GM12865 (cell line): ENCODE measurements around the gene EFR3B.

Experiments used
- DNase-seq: peaks from one replicate; pipeline ENCODE4 v3.0.0; 2010; ENCODE audit warnings: low read depth
- H3K4me3 ChIP-seq: 2 replicates; pipeline ENCODE4 v1.5.1; 2011; ENCODE audit warnings: mild to moderate bottlenecking, low read depth, low read length, control low read depth
- TF ChIP-seq, protein P1 (sequence below): IDR thresholded peaks from 2 replicates; pipeline ENCODE4 v1.5.1; 2011; ENCODE audit warnings: low read length, control low read depth, low read depth, inconsistent platforms; ENCODE audit not compliant: insufficient read depth; ENCODE audit errors: missing control alignments

The EFR3B gene

DNA sequence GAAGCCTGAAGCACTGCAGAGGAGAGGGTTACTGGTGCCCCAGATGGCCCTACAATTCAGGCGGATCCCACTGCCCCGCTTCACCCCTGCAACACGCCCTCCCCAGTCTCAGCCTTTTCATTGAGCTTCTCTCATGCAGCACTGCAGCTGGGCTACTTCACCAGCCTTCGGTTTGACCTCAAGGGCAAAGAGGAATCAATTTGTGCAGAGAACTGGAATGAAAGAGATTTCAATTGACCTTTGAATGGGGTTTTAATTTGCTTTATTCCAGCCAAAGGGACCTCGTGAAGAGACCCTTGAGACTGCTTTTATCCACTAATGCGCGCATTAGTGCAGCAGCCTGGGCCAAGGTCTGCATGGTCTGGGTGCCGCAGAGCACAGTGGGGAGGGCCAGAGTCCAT, 135.3 kb downstream of the EFR3B start:
- TF ChIP-seq, protein P1, sequence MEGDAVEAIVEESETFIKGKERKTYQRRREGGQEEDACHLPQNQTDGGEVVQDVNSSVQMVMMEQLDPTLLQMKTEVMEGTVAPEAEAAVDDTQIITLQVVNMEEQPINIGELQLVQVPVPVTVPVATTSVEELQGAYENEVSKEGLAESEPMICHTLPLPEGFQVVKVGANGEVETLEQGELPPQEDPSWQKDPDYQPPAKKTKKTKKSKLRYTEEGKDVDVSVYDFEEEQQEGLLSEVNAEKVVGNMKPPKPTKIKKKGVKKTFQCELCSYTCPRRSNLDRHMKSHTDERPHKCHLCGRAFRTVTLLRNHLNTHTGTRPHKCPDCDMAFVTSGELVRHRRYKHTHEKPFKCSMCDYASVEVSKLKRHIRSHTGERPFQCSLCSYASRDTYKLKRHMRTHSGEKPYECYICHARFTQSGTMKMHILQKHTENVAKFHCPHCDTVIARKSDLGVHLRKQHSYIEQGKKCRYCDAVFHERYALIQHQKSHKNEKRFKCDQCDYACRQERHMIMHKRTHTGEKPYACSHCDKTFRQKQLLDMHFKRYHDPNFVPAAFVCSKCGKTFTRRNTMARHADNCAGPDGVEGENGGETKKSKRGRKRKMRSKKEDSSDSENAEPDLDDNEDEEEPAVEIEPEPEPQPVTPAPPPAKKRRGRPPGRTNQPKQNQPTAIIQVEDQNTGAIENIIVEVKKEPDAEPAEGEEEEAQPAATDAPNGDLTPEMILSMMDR, result no peak
- H3K4me3 ChIP-seq, result no peak overlapping the region
- DNase-seq, result no peak

DNA sequence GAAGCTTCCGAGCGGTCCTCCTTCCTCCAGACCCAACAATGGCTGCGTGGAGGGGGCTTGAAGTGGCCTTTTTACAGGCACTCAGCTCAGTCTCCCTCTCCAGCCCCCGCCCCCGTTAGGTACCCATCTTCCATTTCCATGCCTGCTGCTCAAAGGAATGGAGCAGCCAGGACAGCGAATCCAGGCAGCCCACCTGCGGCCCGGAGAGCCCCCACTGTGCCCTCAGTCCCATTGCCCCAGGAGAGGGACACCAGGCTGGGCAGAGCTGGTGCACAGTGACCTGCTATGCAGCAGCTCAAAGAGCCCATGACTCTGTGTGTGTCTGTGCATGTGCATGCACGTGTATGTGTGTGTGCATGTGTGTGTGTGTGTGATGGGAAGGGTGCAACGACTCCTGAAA, 137.1 kb downstream of the EFR3B start:
- TF ChIP-seq, protein P1, result no peak
- H3K4me3 ChIP-seq, result no peak overlapping the region
- DNase-seq, result no peak

DNA sequence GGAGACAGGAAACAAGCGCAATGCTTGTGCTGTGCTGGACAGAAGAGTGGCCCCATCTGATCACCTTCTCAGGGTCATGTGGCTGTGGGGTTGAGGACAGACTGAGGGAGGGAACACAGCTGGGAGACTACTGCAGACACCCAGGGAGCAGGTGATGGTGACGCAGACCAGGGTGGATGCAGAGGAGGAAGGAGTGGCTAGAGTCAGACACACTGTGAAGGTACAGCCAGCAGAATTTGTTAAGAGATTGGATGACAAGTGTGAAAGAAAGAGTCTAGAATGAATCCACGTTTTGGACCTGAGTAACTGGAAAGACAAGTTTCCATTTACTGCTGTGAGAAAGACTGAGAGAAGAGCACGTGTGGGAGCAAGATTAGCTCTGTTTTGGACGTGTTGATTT, 142.4 kb downstream of the EFR3B start:
- H3K4me3 ChIP-seq, result no peak overlapping the region
- no peak for DNase-seq
- TF ChIP-seq, protein P1, result no peak

DNA sequence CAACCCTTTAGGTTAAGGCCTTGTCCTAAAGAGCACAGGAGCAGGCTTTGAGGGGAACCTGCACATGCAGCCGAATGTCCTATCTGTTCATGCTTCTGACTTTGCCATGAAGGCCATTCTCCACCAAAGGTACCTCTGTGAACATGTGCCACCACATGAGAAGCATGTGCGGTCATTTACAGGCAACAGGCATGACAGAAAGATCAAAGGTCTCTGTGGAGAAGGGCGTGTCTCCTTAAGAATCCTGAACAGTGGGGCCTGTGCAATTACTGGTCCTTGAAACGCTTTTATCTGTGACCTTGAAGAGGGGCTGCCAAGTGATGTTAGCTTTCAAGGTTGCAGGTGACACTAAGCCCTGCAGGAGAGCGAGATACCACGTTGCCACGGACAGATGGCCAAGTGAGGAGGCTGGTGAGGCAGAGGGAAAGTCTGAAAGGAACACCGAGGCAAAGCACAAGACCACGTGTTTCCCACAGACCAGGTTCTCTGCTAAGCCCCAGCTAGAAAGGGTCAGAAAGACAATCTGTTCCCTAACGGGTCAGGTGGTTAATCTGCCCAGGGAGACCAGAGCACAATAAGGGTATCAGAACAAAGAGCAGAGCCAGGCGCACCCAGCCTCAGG, 146.0 kb downstream of the EFR3B start:
- TF ChIP-seq, protein P1, result no peak
- no peak overlapping the region for H3K4me3 ChIP-seq
- DNase-seq, result no peak

DNA sequence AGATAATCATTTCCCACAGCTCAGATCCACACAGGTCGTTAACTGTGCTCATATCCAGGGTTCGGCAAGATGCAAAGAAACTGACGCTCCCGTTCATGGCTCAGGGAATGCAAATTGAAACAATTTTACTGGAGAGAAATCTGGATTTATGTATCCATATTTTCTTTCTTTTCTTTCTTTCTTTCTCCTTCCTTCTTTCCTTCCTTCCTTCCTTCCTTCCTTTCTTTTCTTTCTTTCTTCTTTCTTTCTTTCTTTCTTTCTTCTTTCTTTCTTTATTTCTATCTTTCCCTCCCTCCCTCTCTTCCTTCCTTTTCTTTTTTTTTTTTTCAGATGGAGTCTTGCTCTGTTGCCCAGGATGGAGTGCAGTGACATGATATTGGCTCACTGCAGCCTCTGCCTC, 146.5 kb downstream of the EFR3B start:
- no peak for DNase-seq
- no peak overlapping the region for H3K4me3 ChIP-seq
- TF ChIP-seq, protein P1, result no peak

DNA sequence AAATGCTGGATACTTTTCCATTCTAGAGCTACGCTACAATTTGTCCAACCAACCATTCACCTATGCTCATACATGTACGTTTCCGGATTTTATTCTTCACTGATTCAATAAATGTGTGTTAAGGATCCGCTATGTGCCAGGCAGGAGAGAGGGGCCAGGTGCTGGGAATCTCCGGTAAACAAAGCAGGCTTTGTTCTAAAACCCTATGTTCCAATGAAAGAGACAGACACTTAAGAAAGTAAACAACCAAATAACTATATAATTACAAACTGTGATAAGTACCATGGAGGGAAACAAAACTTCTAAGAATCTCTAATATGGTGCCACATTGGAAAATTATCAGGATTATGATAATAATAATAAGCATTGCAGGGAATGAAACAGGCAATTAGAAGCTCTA, 148.7 kb downstream of the EFR3B start:
- TF ChIP-seq, protein P1, result no peak
- H3K4me3 ChIP-seq, result no peak overlapping the region
- DNase-seq, result no peak

DNA sequence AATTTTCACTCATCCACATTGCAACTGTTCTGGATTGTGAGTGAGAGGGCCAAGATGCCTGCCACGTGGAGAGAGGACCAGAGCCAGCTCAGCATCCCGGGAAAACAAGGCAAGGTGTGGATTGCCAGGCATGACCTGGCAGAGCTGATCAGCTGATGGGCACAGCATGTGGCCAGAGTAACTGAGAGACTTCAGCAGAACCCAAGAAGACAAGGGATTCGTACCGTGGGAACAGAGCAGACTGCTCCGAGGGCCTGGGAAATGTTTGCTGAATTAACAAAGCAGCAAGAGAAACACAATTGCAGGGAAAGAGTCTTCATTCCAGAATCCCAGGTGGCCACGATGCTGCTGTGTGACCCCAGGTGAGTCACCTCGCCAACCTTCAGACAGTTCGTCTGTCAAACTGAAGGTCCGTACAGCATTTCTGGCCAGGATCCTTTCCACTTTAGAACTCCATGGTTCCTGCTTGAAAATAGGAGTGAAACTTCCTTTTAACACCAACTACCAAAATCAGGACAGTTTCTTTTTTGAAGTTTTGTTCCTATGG, 152.8 kb downstream of the EFR3B start:
- no peak overlapping the region for H3K4me3 ChIP-seq
- DNase-seq, result no peak
- TF ChIP-seq, protein P1, result no peak
